C4-2B (cell line): ENCODE data around the gene YJEFN3.

Experiments used
- H3K27ac ChIP-seq: fragments of 450-650 bp; 2 replicates; pipeline ENCODE4 v1.5.1; 2017
- CTCF ChIP-seq: fragments of 450-650 bp; conservative IDR thresholded peaks from 2 replicates; pipeline ENCODE4 v1.5.1; 2017; ENCODE audit warnings: mild to moderate bottlenecking
- ZFX ChIP-seq: fragments of 450-650 bp; IDR thresholded peaks from 2 replicates; pipeline ENCODE4 v1.6.1; 2017

Gene YJEFN3

DNA sequence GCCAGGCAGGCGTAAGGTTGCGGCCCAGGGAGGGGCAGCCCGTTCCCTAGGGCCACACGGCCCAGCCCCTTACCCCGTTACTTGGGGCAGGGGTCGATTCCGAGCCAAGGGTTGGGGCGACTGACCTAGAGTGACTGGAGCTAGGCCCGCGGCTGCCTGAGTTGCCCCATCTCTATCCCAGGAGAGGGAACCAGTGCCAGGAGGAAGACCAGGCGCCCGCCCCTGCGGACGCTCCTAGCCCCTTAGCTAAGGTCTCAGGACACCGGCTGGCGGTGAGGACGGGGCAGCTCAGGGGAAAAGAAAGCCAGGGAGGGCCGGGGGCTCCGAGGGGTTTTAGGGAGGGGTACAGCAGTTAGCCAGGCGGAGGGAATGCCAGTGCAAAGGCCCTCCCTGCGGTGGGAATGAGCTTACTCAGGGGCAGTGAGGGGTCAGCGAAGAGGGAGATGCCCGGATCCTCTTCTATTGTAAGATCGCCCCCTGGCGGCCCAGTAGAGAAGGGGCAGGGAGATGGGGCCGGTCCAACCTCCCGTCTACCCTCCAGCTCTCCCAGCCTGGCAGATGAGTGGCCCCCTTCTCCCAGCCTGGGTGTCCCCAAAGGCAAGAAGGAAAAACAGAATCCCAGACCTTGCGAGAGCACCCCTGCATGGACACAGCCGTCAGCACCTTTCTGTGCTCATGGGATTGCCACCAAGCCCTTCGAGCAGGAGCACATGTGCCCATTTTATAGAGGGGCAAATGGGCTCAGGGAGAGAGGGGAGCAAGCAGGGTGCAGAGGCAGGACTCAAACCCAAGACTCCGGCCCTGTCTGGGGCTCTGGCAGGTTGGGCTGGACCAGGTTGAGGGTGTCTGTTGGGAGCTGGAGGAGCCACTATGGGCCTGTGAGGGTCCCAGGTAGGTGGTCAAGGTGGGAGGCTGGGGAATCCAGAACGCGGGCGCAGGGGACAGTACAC lies 25.6 kb downstream of the YJEFN3 start:
- peak; percentile 93 for TF ChIP-seq CTCF
- no peak for TF ChIP-seq ZFX
- no peak overlapping the region for H3K27ac ChIP-seq

DNA sequence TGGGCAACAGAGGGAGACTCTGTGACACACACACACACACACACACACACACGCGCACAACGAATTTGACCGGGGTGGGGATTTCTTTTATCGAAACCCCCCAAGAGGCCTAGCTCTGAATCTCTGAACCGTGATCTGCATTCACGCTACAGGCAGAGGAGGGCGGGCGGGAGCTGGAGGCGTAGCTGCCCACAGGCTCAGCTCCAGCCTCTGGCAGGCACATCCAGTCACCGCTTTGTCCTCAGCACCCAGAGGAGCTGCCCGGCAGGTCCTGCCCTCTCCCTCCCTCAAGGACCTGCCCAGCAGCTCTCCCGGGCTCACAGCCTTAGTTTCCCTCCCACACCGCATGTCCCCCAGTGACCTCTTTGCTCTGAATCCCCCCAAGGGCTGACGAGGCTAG lies 29.3 kb downstream of the YJEFN3 start:
- H3K27ac ChIP-seq, result no peak overlapping the region
- TF ChIP-seq ZFX, result no peak
- TF ChIP-seq CTCF, result no peak

GRCh38 chr19:19558636-19559035 lies 29.9 kb downstream of the YJEFN3 start:
- TF ChIP-seq ZFX (no peak), CTCF (no peak)
- H3K27ac ChIP-seq, result no peak overlapping the region

- no peak for TF ChIP-seq CTCF
- no peak for TF ChIP-seq ZFX
- no peak overlapping the region for H3K27ac ChIP-seq
Observed at GRCh38 chr19:19559931-19560330, 31.2 kb downstream of the YJEFN3 start.

DNA sequence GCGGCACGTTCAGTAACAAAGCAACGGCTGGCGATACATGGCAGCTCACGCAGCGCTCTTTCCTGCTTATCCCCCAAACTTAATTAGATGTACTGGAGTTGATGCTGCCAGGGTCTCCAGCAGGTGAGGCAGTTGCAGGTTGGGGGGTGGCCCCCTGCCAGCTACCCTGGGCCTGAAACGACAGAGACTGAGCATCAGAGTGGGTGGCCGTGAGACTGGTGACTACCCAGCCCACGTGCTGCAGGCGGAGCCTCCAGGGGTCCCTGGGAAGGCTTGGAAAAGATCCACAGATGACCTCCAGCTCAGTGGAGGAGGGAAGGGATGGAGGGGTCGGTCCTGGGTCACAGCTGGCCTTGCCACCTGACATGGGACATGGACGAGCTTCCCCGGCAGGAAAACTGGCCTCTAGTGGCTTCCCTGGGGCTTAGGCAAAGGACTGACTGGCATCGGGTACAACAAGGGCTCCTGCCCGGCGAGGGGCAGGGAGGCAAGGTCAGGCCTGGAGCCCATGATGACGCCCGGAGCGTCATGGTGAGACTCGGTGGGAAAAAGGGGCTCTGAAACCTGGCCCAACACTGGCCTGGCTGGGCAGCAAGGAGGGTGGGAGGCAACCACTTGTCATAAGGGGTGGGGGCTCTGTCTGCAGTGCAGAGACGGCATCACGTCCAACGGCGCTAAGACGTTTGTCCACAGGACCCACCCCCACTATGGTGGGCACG lies 33.4 kb downstream of the YJEFN3 start:
- H3K27ac ChIP-seq, result no peak overlapping the region
- no peak for TF ChIP-seq ZFX
- TF ChIP-seq CTCF, result no peak

DNA sequence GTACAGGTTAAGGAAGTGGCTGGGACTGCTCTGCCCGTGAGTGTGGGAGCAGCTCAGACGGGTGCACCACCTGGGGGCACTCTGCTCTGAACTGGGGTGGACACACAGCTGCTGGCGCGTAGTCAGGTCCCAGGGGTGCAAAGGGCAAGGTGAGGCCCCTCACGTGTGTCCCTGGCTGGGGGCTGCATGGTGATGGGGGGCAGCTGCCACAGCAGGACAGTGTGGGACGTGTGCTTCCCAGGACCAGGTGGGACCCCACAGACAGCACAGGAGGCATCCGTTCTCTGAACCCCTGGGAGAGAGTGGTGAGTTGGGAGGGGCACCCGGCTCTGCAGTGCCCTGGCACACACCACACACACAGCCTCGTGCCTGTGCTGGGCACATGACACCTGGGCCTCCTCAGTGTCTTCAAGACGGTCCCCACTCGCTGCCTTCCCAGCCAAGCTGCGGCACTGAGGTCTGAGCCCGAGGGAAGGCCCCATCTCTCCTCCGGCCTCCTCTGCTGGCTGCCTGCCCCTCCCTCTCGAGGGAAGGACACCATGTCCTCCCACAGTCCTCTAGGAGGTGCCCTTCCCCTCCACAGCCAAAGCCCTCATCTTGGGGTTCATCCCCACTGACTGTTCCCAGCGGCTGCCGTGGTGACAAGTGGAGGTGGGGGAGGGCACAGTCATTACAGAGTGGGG lies 34.1 kb downstream of the YJEFN3 start:
- no peak for TF ChIP-seq ZFX
- no peak for TF ChIP-seq CTCF

More for the DNA sequence above, 34.1 kb downstream of the YJEFN3 start:
- no peak overlapping the region for H3K27ac ChIP-seq
